Activated CD4-positive, alpha-beta memory T cell treated with anti-CD3 and anti-CD28 coated beads, Interleukin-2, amount 10 ng/mL, durations not matched to agents 7 days and 5 days (primary cell): Measurements from ENCODE around the gene GFAP. TPM values are rescaled to one million over a fixed set of nuclear protein-coding genes. Genes with fewer than 3 reads are reported as not detected.

Experiments
- CTCF ChIA-PET: fragments of 350-600 bp; sonication (Branson Sonifier 250); formaldehyde crosslinking; loops from one replicate; lab custom pipeline; 2021; ENCODE audit warnings: antibody characterized with exemption, inconsistent platforms; lab: Charles Lee
- POLR2A ChIA-PET: fragments of 350-600 bp; sonication (Branson Sonifier 250); formaldehyde crosslinking; loops from one replicate; lab custom pipeline; 2021; ENCODE audit warnings: antibody characterized with exemption; lab: Charles Lee
- DNase-seq: peaks from one replicate; pipeline ENCODE4 v3.0.0-alpha.2; 2020
- H3K27ac Mint-ChIP-seq: one replicate; pipeline ENCODE4 v1.8.0; 2021; ENCODE audit warnings: mild to moderate bottlenecking, mixed read lengths
- H3K27me3 Mint-ChIP-seq: one replicate; pipeline ENCODE4 v1.8.0; 2021; ENCODE audit warnings: mixed read lengths
- H3K36me3 Mint-ChIP-seq: one replicate; pipeline ENCODE4 v1.8.0; 2021; ENCODE audit warnings: low read depth, mixed read lengths
- H3K4me1 Mint-ChIP-seq: one replicate; pipeline ENCODE4 v1.8.0; 2021; ENCODE audit warnings: mixed read lengths
- H3K4me3 Mint-ChIP-seq: one replicate; pipeline ENCODE4 v1.8.0; 2021; ENCODE audit warnings: mild to moderate bottlenecking, mixed read lengths
- H3K9me3 Mint-ChIP-seq: one replicate; pipeline ENCODE4 v1.8.0; 2021; ENCODE audit warnings: mixed read lengths
- total RNA-seq, 2 experiments: library from RNA; stranded (reverse); gene quantifications; one replicate each; pipeline ENCODE4 v1.2.3, GENCODE V29; 2021

The GFAP gene
- total RNA-seq, 2 experiments from 2014 or later = not detected

GRCh38 chr17:44901411-44901921 is 13.8 kb downstream of the GFAP start:
- ChIA-PET CTCF (interaction anchor here (1.1 to 1.5 kb wide), 1 partner anchor 234 kb away, joined by 3 to 5 read pairs; the partner anchor contains the start of gene ACBD4), POLR2A (interaction anchor here (1.6 kb wide), 1 partner anchor 25 kb away, joined by 3 read pairs; no protein-coding TSS in a partner anchor)
- peaks cover 15% of the 10 kb centered on the region for H3K27me3 Mint-ChIP-seq
- no peak for DNase-seq
- H3K27ac Mint-ChIP-seq = no peak overlapping the region
- H3K4me3 Mint-ChIP-seq = no peak overlapping the region
- H3K9me3 Mint-ChIP-seq = no peaks in the 10 kb centered on the region
- no peaks in the 10 kb centered on the region for H3K36me3 Mint-ChIP-seq
- H3K4me1 Mint-ChIP-seq = peaks cover 21% of the 10 kb centered on the region

- H3K27me3 Mint-ChIP-seq = peaks cover 11% of the 10 kb centered on the region
- DNase-seq = no peak
- H3K4me1 Mint-ChIP-seq = peaks cover 25% of the 10 kb centered on the region
- H3K4me3 Mint-ChIP-seq = no peak overlapping the region
- peaks cover 4% of the 10 kb centered on the region for H3K36me3 Mint-ChIP-seq
- H3K27ac Mint-ChIP-seq = no peak overlapping the region
- POLR2A ChIA-PET = interaction anchor here (2.7 kb wide), 1 partner anchor 46 kb away, joined by 14 read pairs; the partner anchor contains the start of gene KIF18B
- CTCF ChIA-PET = interaction anchor here (1.1 kb wide), 1 partner anchor 234 kb away, joined by 3 read pairs; the partner anchor contains the start of gene ACBD4
- H3K9me3 Mint-ChIP-seq = no peaks in the 10 kb centered on the region
These were observed 14.4 kb downstream of the GFAP start for GRCh38 chr17:44900894-44901293.

GRCh38 chr17:44899074-44899782 is 16.1 kb downstream of the GFAP start, which contains the start of gene EFTUD2:
Gene EFTUD2 (minus strand): TSS chr17:44899445. CDS start chr17:44894521, 4,924 bp downstream.
- Mint-ChIP-seq H3K36me3 (peaks cover 12% of the 10 kb centered on the region), H3K27me3 (peaks cover 11% of the 10 kb centered on the region), H3K9me3 (no peaks in the 10 kb centered on the region), H3K4me1 (peaks cover 26% of the 10 kb centered on the region), H3K27ac (peak within 1 kb of the TSS; percentile 95), H3K4me3 (peak within 1 kb of the TSS; percentile 87)
- POLR2A ChIA-PET = interaction anchor here (0.6 to 2.7 kb wide), 31 partner anchors 10 to 677 kb away, joined by 3 to 15 read pairs (median 4); partner anchors contain the start of genes C1QL1, DBF4B, DCAKD and HEXIM1
- CTCF ChIA-PET = interaction anchor here (0.6 to 1.6 kb wide), 8 partner anchors 9 to 236 kb away, joined by 3 to 5 read pairs (median 3); partner anchors contain the start of gene ACBD4
- peak; percentile 92 for DNase-seq

- H3K27me3 Mint-ChIP-seq = peaks cover 11% of the 10 kb centered on the region
- peak overlapping the region; percentile 87 for H3K4me3 Mint-ChIP-seq
- no peak for DNase-seq
- ChIA-PET POLR2A (interaction anchor here (0.6 to 2.7 kb wide), 27 partner anchors 9 to 677 kb away, joined by 3 to 15 read pairs (median 4); partner anchors contain the start of genes C1QL1, DBF4B, HEXIM1 and HEXIM2), CTCF (interaction anchor here (0.6 to 1.6 kb wide), 8 partner anchors 9 to 237 kb away, joined by 3 to 5 read pairs (median 3); partner anchors contain the start of gene ACBD4)
- H3K9me3 Mint-ChIP-seq = no peaks in the 10 kb centered on the region
- H3K27ac Mint-ChIP-seq = peak overlapping the region; percentile 95
- H3K36me3 Mint-ChIP-seq = peaks cover 12% of the 10 kb centered on the region
- peaks cover 26% of the 10 kb centered on the region for H3K4me1 Mint-ChIP-seq
These were observed 16.6 kb downstream of the GFAP start for GRCh38 chr17:44898768-44899073.

- ChIA-PET CTCF (interaction anchor here (0.6 to 1.7 kb wide), 2 partner anchors 16 to 26 kb away, joined by 3 to 5 read pairs; no protein-coding TSS in a partner anchor), POLR2A (no interaction called here)
- Mint-ChIP-seq H3K27me3 (no peaks in the 10 kb centered on the region), H3K9me3 (no peaks in the 10 kb centered on the region), H3K27ac (no peak overlapping the region), H3K36me3 (peaks cover 26% of the 10 kb centered on the region), H3K4me3 (no peak overlapping the region), H3K4me1 (peaks cover 26% of the 10 kb centered on the region)
- DNase-seq = no peak
These were observed 20.7 kb downstream of the GFAP start for GRCh38 chr17:44894642-44895041.

GRCh38 chr17:44892250-44892649 is 23.1 kb downstream of the GFAP start:
- H3K27ac Mint-ChIP-seq = no peak overlapping the region
- ChIA-PET POLR2A (no interaction called here), CTCF (interaction anchor here (0.8 to 1.9 kb wide), 2 partner anchors 8 to 13 kb away, joined by 3 to 6 read pairs; no protein-coding TSS in a partner anchor)
- no peaks in the 10 kb centered on the region for H3K9me3 Mint-ChIP-seq
- H3K36me3 Mint-ChIP-seq = peaks cover 26% of the 10 kb centered on the region
- no peak for DNase-seq
- H3K4me1 Mint-ChIP-seq = peaks cover 14% of the 10 kb centered on the region
- H3K27me3 Mint-ChIP-seq = no peaks in the 10 kb centered on the region
- H3K4me3 Mint-ChIP-seq = no peak overlapping the region

GRCh38 chr17:44889003-44889402 is 26.3 kb downstream of the GFAP start:
- ChIA-PET CTCF (interaction anchor here (1.0 kb wide), 1 partner anchor 11 kb away, joined by 3 read pairs; no protein-coding TSS in a partner anchor), POLR2A (interaction anchor here (1.2 kb wide), 2 partner anchors 10 kb away, joined by 5 read pairs; partner anchors contain the start of gene EFTUD2)
- no peaks in the 10 kb centered on the region for H3K9me3 Mint-ChIP-seq
- no peak overlapping the region for H3K27ac Mint-ChIP-seq
- H3K27me3 Mint-ChIP-seq = no peaks in the 10 kb centered on the region
- H3K36me3 Mint-ChIP-seq = peaks cover 33% of the 10 kb centered on the region
- H3K4me3 Mint-ChIP-seq = no peak overlapping the region
- DNase-seq = no peak
- H3K4me1 Mint-ChIP-seq = peaks cover 12% of the 10 kb centered on the region

- DNase-seq = peak; percentile 24
- ChIA-PET CTCF (no interaction called here), POLR2A (interaction anchor here (0.9 to 1.2 kb wide), 2 partner anchors 10 to 21 kb away, joined by 3 to 5 read pairs; no protein-coding TSS in a partner anchor)
- Mint-ChIP-seq H3K36me3 (peaks cover 35% of the 10 kb centered on the region), H3K4me3 (no peak overlapping the region), H3K4me1 (peaks cover 12% of the 10 kb centered on the region), H3K27me3 (no peaks in the 10 kb centered on the region), H3K27ac (no peak overlapping the region), H3K9me3 (no peaks in the 10 kb centered on the region)
These were observed 27.0 kb downstream of the GFAP start for GRCh38 chr17:44887971-44888954.

- H3K9me3 Mint-ChIP-seq = no peaks in the 10 kb centered on the region
- ChIA-PET CTCF (no interaction called here), POLR2A (no interaction called here)
- no peak overlapping the region for H3K27ac Mint-ChIP-seq
- DNase-seq = no peak
- no peak overlapping the region for H3K4me3 Mint-ChIP-seq
- no peaks in the 10 kb centered on the region for H3K27me3 Mint-ChIP-seq
- peaks cover 11% of the 10 kb centered on the region for H3K4me1 Mint-ChIP-seq
- peaks cover 45% of the 10 kb centered on the region for H3K36me3 Mint-ChIP-seq
These were observed 28.3 kb downstream of the GFAP start for GRCh38 chr17:44887016-44887415.

GRCh38 chr17:44884941-44885340 is 30.4 kb downstream of the GFAP start:
- Mint-ChIP-seq H3K4me3 (no peak overlapping the region), H3K27ac (no peak overlapping the region), H3K9me3 (no peaks in the 10 kb centered on the region), H3K27me3 (no peaks in the 10 kb centered on the region), H3K4me1 (peaks cover 5% of the 10 kb centered on the region), H3K36me3 (peaks cover 49% of the 10 kb centered on the region)
- POLR2A ChIA-PET = interaction anchor here (0.8 to 1.8 kb wide), 2 partner anchors 9 to 14 kb away, joined by 3 to 7 read pairs; partner anchors contain the start of gene EFTUD2
- no peak for DNase-seq
- CTCF ChIA-PET = interaction anchor here (0.7 to 1.3 kb wide), 4 partner anchors 9 to 701 kb away, joined by 3 read pairs; partner anchors contain the start of gene ACBD4

GRCh38 chr17:44881145-44881544 is 34.2 kb downstream of the GFAP start:
- H3K27ac Mint-ChIP-seq = no peak overlapping the region
- POLR2A ChIA-PET = no interaction called here
- H3K36me3 Mint-ChIP-seq = peaks cover 70% of the 10 kb centered on the region
- no peaks in the 10 kb centered on the region for H3K27me3 Mint-ChIP-seq
- CTCF ChIA-PET = interaction anchor here (0.7 to 1.7 kb wide), 4 partner anchors 16 to 106 kb away, joined by 3 to 8 read pairs (median 6); partner anchors contain the start of gene EFTUD2
- peaks cover 2% of the 10 kb centered on the region for H3K4me1 Mint-ChIP-seq
- H3K4me3 Mint-ChIP-seq = no peak overlapping the region
- H3K9me3 Mint-ChIP-seq = no peaks in the 10 kb centered on the region
- no peak for DNase-seq

GRCh38 chr17:44880062-44880461 is 35.2 kb downstream of the GFAP start:
- H3K27ac Mint-ChIP-seq = no peak overlapping the region
- POLR2A ChIA-PET = no interaction called here

More at GRCh38 chr17:44880062-44880461, 35.2 kb downstream of the GFAP start:
- DNase-seq = no peak
- H3K4me3 Mint-ChIP-seq = no peak overlapping the region
- peaks cover 2% of the 10 kb centered on the region for H3K4me1 Mint-ChIP-seq
- H3K27me3 Mint-ChIP-seq = no peaks in the 10 kb centered on the region
- CTCF ChIA-PET = interaction anchor here (1.1 to 2.4 kb wide), 3 partner anchors 12 to 101 kb away, joined by 3 to 7 read pairs (median 6); partner anchors contain the start of gene EFTUD2
- H3K9me3 Mint-ChIP-seq = no peaks in the 10 kb centered on the region
- H3K36me3 Mint-ChIP-seq = peaks cover 69% of the 10 kb centered on the region
